ENCODE measurements around the gene RDH11.

The RDH11 gene

GRCh38 chr14:67650694-67651093 lies 44.9 kb downstream of the RDH11 start:
- DNase-seq (ENCODE audit: low read depth in 3 of 3, low spot score in 1 of 3): no peak

- no peak for DNase-seq (ENCODE audit: low read depth in 3 of 3, low spot score in 1 of 3)
These were observed 45.4 kb downstream of the RDH11 start for GRCh38 chr14:67650151-67650550.

- no peak for DNase-seq (ENCODE audit: low read depth in 3 of 3, low spot score in 1 of 3)
These were observed 49.4 kb downstream of the RDH11 start for GRCh38 chr14:67646131-67646530.

GRCh38 chr14:67645414-67645813 lies 50.1 kb downstream of the RDH11 start:
- no peak for DNase-seq (ENCODE audit: low read depth in 3 of 3, low spot score in 1 of 3)

GRCh38 chr14:67644428-67644827 lies 51.1 kb downstream of the RDH11 start:
- DNase-seq (ENCODE audit: low read depth in 3 of 3, low spot score in 1 of 3): no peak

GRCh38 chr14:67643713-67644112 lies 51.9 kb downstream of the RDH11 start:
- no peak for DNase-seq (ENCODE audit: low read depth in 3 of 3, low spot score in 1 of 3)

- DNase-seq (ENCODE audit: low read depth in 3 of 3, low spot score in 1 of 3): no peak
These were observed 53.4 kb downstream of the RDH11 start for GRCh38 chr14:67641902-67642749.

GRCh38 chr14:67641480-67641879 lies 54.1 kb downstream of the RDH11 start:
- no peak for DNase-seq (ENCODE audit: low read depth in 3 of 3, low spot score in 1 of 3)

GRCh38 chr14:67638642-67639041 lies 56.9 kb downstream of the RDH11 start:
- no peak for DNase-seq (ENCODE audit: low read depth in 3 of 3, low spot score in 1 of 3)

- no peak for DNase-seq (ENCODE audit: low read depth in 3 of 3, low spot score in 1 of 3)
These were observed 59.1 kb downstream of the RDH11 start for GRCh38 chr14:67636361-67636919.

GRCh38 chr14:67633451-67634147 lies 62.0 kb downstream of the RDH11 start:
- no peak for DNase-seq (ENCODE audit: low read depth in 3 of 3, low spot score in 1 of 3)

GRCh38 chr14:67630938-67631337 lies 64.6 kb downstream of the RDH11 start:
- DNase-seq (ENCODE audit: low read depth in 3 of 3, low spot score in 1 of 3): no peak

GRCh38 chr14:67630186-67630585 lies 65.4 kb downstream of the RDH11 start:
- DNase-seq (ENCODE audit: low read depth in 3 of 3, low spot score in 1 of 3): no peak

GRCh38 chr14:67627519-67627918 lies 68.0 kb downstream of the RDH11 start:
- DNase-seq (ENCODE audit: low read depth in 3 of 3, low spot score in 1 of 3): no peak
